ENCODE measurements around the gene SSBP2. TPM values are rescaled to one million over a fixed set of nuclear protein-coding genes. Genes with fewer than 3 reads are reported as not detected.

Gene SSBP2
- total and polyA plus RNA-seq, 7 donors: 9.9 to 89.2 (median 68.7) TPM

DNA sequence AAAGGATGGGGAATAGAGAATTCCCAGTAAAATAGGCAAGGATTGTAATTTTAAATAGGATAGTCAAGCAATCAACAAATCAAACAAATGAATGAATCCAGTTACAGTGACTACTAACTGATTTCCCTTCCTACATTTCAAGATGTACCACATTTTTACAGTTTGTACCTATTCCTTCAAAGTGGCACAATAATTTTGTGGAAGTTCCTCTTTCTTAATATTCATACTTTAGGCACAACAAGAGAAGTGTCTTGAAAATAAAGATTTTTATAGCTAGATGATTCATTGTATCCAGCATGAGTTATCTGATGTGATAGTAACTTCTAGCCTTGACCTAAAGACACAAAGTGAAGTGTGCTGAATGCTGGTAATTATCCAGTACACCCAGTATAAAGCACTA is 234.8 kb downstream of the SSBP2 start:
- TF ChIP-seq POLR2AphosphoS5 (IDR thresholded peaks at IDR 0.05): no peak
- no peak for TF ChIP-seq EP300 (IDR thresholded peaks at IDR 0.05)
- TF ChIP-seq, protein P1, sequence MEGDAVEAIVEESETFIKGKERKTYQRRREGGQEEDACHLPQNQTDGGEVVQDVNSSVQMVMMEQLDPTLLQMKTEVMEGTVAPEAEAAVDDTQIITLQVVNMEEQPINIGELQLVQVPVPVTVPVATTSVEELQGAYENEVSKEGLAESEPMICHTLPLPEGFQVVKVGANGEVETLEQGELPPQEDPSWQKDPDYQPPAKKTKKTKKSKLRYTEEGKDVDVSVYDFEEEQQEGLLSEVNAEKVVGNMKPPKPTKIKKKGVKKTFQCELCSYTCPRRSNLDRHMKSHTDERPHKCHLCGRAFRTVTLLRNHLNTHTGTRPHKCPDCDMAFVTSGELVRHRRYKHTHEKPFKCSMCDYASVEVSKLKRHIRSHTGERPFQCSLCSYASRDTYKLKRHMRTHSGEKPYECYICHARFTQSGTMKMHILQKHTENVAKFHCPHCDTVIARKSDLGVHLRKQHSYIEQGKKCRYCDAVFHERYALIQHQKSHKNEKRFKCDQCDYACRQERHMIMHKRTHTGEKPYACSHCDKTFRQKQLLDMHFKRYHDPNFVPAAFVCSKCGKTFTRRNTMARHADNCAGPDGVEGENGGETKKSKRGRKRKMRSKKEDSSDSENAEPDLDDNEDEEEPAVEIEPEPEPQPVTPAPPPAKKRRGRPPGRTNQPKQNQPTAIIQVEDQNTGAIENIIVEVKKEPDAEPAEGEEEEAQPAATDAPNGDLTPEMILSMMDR (IDR thresholded peaks at IDR 0.05): no peak
- TF ChIP-seq POLR2A (IDR thresholded peaks at IDR 0.05): no peak
- Histone ChIP-seq H3K27ac (no peak overlapping the region), H3K4me1 (no peaks in the 10 kb centered on the region), H3K27me3 (no peaks in the 10 kb centered on the region), H3K9me3 (no peaks in the 10 kb centered on the region), H3K36me3 (no peaks in the 10 kb centered on the region), H3K4me3 (no peak overlapping the region)
- intact Hi-C loops (cut with DNase I): no loop called here
- no peak for DNase-seq

DNA sequence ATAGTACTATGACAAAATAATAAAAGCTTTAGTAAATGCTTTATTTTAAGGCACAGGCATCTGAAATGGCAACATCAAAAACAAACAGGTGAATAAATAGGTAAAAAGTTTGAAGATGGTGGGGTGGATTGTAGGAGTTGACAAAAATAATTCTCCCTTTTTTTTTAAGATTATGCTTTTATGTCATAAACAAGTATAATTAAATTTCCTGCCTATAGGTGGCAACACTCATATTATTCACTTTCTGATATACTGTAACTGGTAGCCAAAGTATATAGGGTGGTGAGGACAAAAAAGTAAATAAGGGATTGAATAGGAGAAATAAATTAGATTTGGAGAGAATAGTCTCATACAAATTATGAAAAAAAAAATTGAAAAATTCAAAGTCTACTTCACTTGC is 236.9 kb downstream of the SSBP2 start:
- DNase-seq: no peak
- peaks cover 0 to 4% (median 0%) of the 10 kb centered on the region in 4 donors for H3K4me1 ChIP-seq
- H3K4me3 ChIP-seq: no peak overlapping the region
- no peaks in the 10 kb centered on the region for H3K36me3 ChIP-seq
- no peaks in the 10 kb centered on the region for H3K27me3 ChIP-seq
- intact Hi-C loops (cut with DNase I): no loop called here
- no peak overlapping the region for H3K27ac ChIP-seq
- H3K9me3 ChIP-seq: no peaks in the 10 kb centered on the region
- TF ChIP-seq POLR2A (IDR thresholded peaks at IDR 0.05): no peak

- intact Hi-C loops (cut with DNase I): no loop called here
These were observed 237.4 kb downstream of the SSBP2 start for GRCh38 chr5:81513473-81513872.

DNA sequence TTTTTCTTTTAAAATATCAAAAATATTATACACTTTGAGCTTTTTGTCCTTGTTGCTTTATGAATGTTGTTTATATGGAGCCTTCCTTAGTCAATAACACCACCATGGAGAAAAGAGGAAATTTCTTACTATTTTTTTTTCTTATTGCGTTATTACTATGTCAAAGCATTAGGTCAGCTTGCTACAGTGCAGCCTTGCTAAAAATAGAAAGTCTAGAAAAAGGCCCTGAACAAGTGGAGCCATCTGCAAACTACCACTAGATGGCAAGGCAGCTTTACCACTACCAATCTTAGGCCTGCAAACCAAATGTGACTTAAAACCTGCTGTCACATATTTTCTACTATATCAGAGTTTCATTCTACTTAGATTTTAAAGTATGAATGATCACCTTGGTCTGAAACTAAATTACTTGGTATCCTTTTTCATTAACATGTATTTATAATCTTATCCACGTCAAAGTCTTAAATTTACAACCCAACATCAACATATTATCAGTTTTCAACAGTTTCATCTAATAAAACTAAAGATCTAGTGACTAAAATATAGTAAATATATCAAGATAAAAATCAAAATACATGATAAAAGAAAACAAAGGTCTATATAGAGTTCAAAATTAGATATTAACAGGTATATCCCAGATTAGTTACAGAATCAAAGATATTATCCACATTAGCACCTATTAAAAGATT is 243.9 kb downstream of the SSBP2 start:
- peaks cover 0 to 22% (median 3%) of the 10 kb centered on the region in 4 donors for H3K4me1 ChIP-seq
- peak; percentile 76 for DNase-seq
- intact Hi-C loops (cut with DNase I): loop anchor here (2.0 to 5.0 kb wide), 4 partner anchors 80 to 466 kb away; partner anchors contain the start of genes ATG10 and SSBP2
- 29 to 33% methylated on average over 2 of the region's 2 CpGs for WGBS, 2 donors
- H3K4me3 ChIP-seq: no peak overlapping the region
- H3K27ac ChIP-seq: peak overlapping the region in 2 of 4 donors; percentile 20 to 63
- TF ChIP-seq POLR2A (IDR thresholded peaks at IDR 0.05): no peak
- TF ChIP-seq, protein P1 (IDR thresholded peaks at IDR 0.05): peak; percentile 71 to 87 (median 78)
- TF ChIP-seq POLR2AphosphoS5 (IDR thresholded peaks at IDR 0.05): peak in 3 of 4 donors; percentile 43 to 50 (median 45)
- no peak for TF ChIP-seq EP300 (IDR thresholded peaks at IDR 0.05)
- H3K36me3 ChIP-seq: no peaks in the 10 kb centered on the region
- no peaks in the 10 kb centered on the region for H3K27me3 ChIP-seq
- no peaks in the 10 kb centered on the region for H3K9me3 ChIP-seq

More at GRCh38 chr5:81513473-81513872, 237.4 kb downstream of the SSBP2 start:
- Histone ChIP-seq H3K27ac (no peak overlapping the region), H3K27me3 (no peaks in the 10 kb centered on the region), H3K9me3 (no peaks in the 10 kb centered on the region), H3K4me3 (no peak overlapping the region), H3K4me1 (peaks cover 0 to 6% (median 0%) of the 10 kb centered on the region in 4 donors), H3K36me3 (no peaks in the 10 kb centered on the region)
- DNase-seq: no peak
- 92 to 94% methylated on average over 2 of the region's 2 CpGs for WGBS, 2 donors
- TF ChIP-seq EP300 (IDR thresholded peaks at IDR 0.05) (no peak), POLR2AphosphoS5 (IDR thresholded peaks at IDR 0.05) (no peak), POLR2A (IDR thresholded peaks at IDR 0.05) (no peak)
- TF ChIP-seq, protein P1 (IDR thresholded peaks at IDR 0.05): no peak

- H3K4me1 ChIP-seq: peaks cover 0 to 22% (median 3%) of the 10 kb centered on the region in 4 donors
- no peaks in the 10 kb centered on the region for H3K9me3 ChIP-seq
- TF ChIP-seq EP300 (IDR thresholded peaks at IDR 0.05) (no peak), POLR2AphosphoS5 (IDR thresholded peaks at IDR 0.05) (no peak), POLR2A (IDR thresholded peaks at IDR 0.05) (no peak)
- TF ChIP-seq, protein P1 (IDR thresholded peaks at IDR 0.05): no peak
- DNase-seq: no peak
- H3K27ac ChIP-seq: peak overlapping the region in 2 of 4 donors; percentile 20 to 63
- intact Hi-C loops (cut with DNase I): loop anchor here (2.0 to 5.0 kb wide), 4 partner anchors 79 to 466 kb away; partner anchors contain the start of genes ATG10 and SSBP2
- no peaks in the 10 kb centered on the region for H3K27me3 ChIP-seq
- H3K36me3 ChIP-seq: no peaks in the 10 kb centered on the region
- WGBS, 2 donors: 32 to 47% methylated on average over 1 of the region's 1 CpG
- no peak overlapping the region for H3K4me3 ChIP-seq
These were observed 244.5 kb downstream of the SSBP2 start for GRCh38 chr5:81506378-81506777.
